PC-9 (cell line): Measurements from ENCODE around the gene SCARF2.

Experiments used
- CTCF ChIP-seq: fragments of 200-600 bp; sonication (generic); conservative IDR thresholded peaks from 2 replicates; pipeline ENCODE4 v1.6.1; 2017; ENCODE audit warnings: mixed run types, antibody characterized with exemption, mild to moderate bottlenecking, moderate library complexity
- EZH2 ChIP-seq: fragments of 200-600 bp; sonication (generic); IDR thresholded peaks from 2 replicates; pipeline ENCODE4 v1.8.0; 2017; ENCODE audit warnings: antibody characterized with exemption, low read depth

- TF ChIP-seq CTCF (peak; percentile 83), EZH2 (no peak)
Observed at GRCh38 chr22:20418211-20418788, 19.3 kb downstream of the SCARF2 start.
